Esophagus squamous epithelium (tissue), 4 donors: ENCODE measurements around the gene L3MBTL1.

Experiments
- POLR2A ChIP-seq, 4 donors: fragments of 450-650 bp; IDR thresholded peaks; one replicate each; pipeline ENCODE4 v1.6.1; 2017; ENCODE audit warnings: antibody characterized with exemption in 4 of 4, mild to moderate bottlenecking in 4 of 4, moderate library complexity in 3 of 4
- TF ChIP-seq, protein P1 (sequence below), 6 experiments: fragments of 450-650 bp in 4 of 6; fragments of 200-600 bp in 2 of 6; sonication (generic) in 2 of 6; IDR thresholded peaks; one replicate each; pipeline ENCODE4 v1.5.1; 2016 to 2019; ENCODE audit warnings: antibody characterized with exemption in 6 of 6, mild to moderate bottlenecking in 4 of 6, moderate library complexity in 4 of 6

GRCh38 chr20:43568706-43569105, 61.2 kb downstream of the L3MBTL1 start:
- TF ChIP-seq, protein P1, sequence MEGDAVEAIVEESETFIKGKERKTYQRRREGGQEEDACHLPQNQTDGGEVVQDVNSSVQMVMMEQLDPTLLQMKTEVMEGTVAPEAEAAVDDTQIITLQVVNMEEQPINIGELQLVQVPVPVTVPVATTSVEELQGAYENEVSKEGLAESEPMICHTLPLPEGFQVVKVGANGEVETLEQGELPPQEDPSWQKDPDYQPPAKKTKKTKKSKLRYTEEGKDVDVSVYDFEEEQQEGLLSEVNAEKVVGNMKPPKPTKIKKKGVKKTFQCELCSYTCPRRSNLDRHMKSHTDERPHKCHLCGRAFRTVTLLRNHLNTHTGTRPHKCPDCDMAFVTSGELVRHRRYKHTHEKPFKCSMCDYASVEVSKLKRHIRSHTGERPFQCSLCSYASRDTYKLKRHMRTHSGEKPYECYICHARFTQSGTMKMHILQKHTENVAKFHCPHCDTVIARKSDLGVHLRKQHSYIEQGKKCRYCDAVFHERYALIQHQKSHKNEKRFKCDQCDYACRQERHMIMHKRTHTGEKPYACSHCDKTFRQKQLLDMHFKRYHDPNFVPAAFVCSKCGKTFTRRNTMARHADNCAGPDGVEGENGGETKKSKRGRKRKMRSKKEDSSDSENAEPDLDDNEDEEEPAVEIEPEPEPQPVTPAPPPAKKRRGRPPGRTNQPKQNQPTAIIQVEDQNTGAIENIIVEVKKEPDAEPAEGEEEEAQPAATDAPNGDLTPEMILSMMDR (IDR thresholded peaks at IDR 0.05) = no peak
- no peak for TF ChIP-seq POLR2A (IDR thresholded peaks at IDR 0.05)
